ENCODE measurements around the gene ERAP2.

The ERAP2 gene

GRCh38 chr5:96963267-96963666 is 87.0 kb downstream of the ERAP2 start:
- no peak for DNase-seq (ENCODE audit: low read depth)

GRCh38 chr5:96966801-96967200 is 90.5 kb downstream of the ERAP2 start:
- DNase-seq (ENCODE audit: low read depth) = no peak

- no peak for DNase-seq (ENCODE audit: low read depth)
These were observed 91.1 kb downstream of the ERAP2 start for GRCh38 chr5:96967400-96967799.

DNA sequence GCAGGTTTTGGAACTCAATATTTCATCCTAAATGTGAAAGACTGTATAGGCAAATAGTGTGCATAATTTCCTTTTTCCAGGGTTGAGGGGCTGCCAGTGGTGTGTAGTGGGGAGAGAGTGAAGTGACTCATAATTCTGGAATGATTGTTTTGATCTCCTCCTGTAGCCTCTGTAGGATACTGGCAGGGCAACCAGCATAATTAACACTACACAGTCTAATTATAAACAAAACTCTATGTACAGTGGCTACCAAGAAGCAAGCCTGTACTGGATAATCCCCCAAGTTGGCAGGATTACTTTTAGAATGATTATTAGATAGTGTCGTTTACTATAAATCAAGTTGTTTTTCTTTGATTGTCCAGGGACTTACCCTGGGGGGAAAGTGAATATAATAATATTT is 91.8 kb downstream of the ERAP2 start:
- no peak for DNase-seq (ENCODE audit: low read depth)

DNA sequence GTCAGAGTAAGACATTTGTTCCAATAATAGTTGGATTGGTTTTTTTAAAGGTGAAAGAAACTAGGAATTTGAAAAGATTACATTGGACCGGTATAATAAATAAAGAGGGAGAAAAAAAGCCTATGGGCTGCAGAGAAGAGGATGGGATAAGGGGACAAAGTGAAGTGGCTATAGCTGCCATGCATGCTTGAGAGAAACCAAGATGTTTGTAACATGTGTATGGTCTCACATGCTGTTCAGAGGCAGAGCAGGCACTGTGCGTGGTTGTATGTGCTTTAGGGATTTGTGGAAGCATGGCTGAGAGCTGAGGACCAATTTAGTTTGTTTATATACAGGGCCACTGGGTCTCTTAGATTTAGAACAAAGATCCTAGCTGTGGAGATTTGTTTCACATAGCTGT is 92.3 kb downstream of the ERAP2 start:
- DNase-seq (ENCODE audit: low read depth) = no peak
